Mononuclear cell (primary cell): ENCODE measurements around the gene SEZ6L. TPM values are rescaled to one million over a fixed set of nuclear protein-coding genes. Genes with fewer than 3 reads are reported as not detected.

Experiments
- H3K27me3 ChIP-seq: 2 replicates; pipeline ENCODE4 v1.6.0; 2011; ENCODE audit warnings: low read length, control low read depth; ENCODE audit not compliant: insufficient read depth
- H3K4me1 ChIP-seq: 2 replicates; pipeline ENCODE4 v1.5.1; 2011; ENCODE audit warnings: mild to moderate bottlenecking, low read length, control low read depth; ENCODE audit not compliant: insufficient read depth
- H3K4me3 ChIP-seq: 2 replicates; pipeline ENCODE4 v1.5.1; 2011; ENCODE audit warnings: mild to moderate bottlenecking, low read length, moderate library complexity
- H3K9me3 ChIP-seq: 2 replicates; pipeline ENCODE4 v1.5.1; 2011; ENCODE audit warnings: low read depth, mild to moderate bottlenecking, control low read depth, low read length
- total RNA-seq: library from RNA; depleted of rRNA; stranded (reverse); fragments of >200 nt; gene quantifications from one replicate; pipeline ENCODE4 v1.2.3, GENCODE V29; 2012

Gene SEZ6L
- total RNA-seq, 1 donor, result 0.84 TPM

DNA sequence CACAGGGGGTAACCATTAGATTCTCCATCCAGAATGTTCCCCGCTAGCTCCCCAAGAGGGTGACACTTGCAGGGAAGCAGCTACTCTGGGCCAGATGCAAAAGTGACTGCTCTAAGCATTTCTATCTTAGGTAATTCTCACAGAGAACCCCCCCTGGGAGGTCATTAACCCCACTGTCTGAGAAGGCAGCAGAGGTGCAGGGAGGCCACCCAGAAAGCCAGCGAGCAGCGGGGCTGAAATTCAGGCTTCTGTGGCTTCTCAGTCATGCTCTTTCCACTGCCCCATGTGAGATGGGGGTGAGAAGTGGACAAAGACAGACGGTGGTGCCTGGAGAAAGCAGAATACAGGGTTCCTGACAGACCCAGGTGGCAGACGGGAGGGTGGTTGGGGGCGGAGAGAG, 145.4 kb downstream of the SEZ6L start:
- no peak overlapping the region for H3K4me3 ChIP-seq
- no peaks in the 10 kb centered on the region for H3K27me3 ChIP-seq
- H3K9me3 ChIP-seq, result no peaks in the 10 kb centered on the region
- no peaks in the 10 kb centered on the region for H3K4me1 ChIP-seq

DNA sequence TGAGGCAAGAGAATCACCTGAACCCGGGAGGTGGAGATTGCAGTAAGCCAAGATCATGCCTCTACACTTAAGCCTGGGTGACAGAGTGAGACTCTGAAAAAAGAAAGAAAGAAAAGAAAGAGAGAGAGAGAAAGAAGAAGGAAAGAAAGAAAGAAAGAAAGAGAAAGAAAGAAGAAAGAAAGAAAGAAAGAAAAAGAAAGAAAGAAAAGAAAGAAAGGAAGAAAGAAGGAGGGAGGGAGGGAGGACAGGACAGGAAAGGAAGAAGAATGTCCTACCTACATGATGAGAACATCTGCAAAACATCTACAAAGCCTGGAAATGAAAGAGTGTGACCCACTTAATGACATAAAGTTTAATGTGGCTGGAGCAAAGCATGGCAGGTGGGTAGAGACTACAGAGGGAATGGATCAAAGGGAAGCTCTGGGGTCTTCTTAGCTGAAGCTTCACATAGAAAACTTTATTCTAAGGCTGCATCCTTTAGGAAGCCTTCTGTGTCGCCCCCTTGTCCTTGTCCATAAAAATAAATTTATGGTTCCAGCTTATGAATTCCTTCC, 147.5 kb downstream of the SEZ6L start:
- H3K4me3 ChIP-seq, result no peak overlapping the region
- no peaks in the 10 kb centered on the region for H3K4me1 ChIP-seq
- no peaks in the 10 kb centered on the region for H3K27me3 ChIP-seq
- no peaks in the 10 kb centered on the region for H3K9me3 ChIP-seq

DNA sequence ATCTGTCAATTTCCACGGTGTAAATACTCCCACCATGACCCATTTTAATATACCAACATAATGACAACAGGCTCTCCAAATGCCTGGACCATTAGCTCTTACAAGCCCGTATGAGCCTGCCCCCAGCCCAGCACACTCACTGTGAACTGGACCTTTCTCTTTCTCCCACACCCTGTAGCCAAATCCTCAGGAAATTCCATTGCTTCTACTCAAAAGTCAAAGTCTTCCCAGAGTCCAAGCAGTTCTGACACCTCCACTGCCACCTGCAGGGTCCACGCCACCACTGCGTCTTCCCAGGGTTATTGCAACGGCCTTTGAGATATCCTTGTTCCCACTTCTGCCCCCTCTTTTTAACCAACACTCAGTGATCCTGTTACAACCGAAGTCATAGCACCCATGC, 149.7 kb downstream of the SEZ6L start:
- Histone ChIP-seq H3K4me3 (no peak overlapping the region), H3K27me3 (no peaks in the 10 kb centered on the region), H3K4me1 (no peaks in the 10 kb centered on the region), H3K9me3 (no peaks in the 10 kb centered on the region)

DNA sequence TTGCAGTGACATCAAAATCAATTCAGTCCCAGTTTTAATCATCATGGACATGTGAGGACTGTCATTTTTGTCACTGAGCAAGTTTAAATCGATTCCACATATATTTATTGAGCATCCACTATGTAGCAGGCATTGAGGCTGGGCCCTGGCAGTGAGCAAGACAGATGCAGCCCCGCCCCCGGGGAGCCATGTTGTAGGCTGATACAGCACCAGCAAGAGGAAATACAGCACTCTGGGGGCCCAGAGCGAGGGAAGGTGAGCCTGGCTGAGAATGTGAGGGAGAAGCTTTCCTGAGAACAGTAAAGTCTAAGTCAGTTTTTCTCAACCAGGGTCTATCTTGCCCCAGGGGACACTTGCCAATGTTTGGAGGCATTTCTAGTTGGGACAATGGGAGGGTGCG, 151.2 kb downstream of the SEZ6L start:
- H3K4me1 ChIP-seq, result no peaks in the 10 kb centered on the region
- no peaks in the 10 kb centered on the region for H3K27me3 ChIP-seq
- no peak overlapping the region for H3K4me3 ChIP-seq
- H3K9me3 ChIP-seq, result no peaks in the 10 kb centered on the region

DNA sequence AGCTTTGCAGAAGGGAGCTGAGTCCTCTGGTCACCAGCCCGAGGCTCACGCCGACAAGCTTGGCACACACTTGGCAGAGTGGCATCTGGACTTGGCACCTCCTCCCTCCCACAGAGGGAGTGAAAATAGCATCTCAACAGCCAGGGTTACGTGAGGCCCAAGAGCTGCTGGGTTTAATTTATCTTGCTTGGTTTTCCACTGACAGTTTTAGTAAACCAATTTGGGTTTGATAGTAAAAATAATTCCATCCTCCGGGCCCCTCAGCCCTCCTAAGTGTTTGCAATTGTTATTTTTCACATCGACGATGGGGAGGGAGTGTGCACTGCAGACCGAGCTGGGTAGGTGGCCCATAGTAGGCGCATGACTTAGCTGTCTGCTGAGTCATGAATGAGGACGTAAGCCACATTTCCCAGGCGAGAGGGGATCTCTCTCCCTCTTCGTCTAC, 152.2 kb downstream of the SEZ6L start:
- Histone ChIP-seq H3K4me3 (no peak overlapping the region), H3K4me1 (no peaks in the 10 kb centered on the region), H3K9me3 (no peaks in the 10 kb centered on the region), H3K27me3 (no peaks in the 10 kb centered on the region)

DNA sequence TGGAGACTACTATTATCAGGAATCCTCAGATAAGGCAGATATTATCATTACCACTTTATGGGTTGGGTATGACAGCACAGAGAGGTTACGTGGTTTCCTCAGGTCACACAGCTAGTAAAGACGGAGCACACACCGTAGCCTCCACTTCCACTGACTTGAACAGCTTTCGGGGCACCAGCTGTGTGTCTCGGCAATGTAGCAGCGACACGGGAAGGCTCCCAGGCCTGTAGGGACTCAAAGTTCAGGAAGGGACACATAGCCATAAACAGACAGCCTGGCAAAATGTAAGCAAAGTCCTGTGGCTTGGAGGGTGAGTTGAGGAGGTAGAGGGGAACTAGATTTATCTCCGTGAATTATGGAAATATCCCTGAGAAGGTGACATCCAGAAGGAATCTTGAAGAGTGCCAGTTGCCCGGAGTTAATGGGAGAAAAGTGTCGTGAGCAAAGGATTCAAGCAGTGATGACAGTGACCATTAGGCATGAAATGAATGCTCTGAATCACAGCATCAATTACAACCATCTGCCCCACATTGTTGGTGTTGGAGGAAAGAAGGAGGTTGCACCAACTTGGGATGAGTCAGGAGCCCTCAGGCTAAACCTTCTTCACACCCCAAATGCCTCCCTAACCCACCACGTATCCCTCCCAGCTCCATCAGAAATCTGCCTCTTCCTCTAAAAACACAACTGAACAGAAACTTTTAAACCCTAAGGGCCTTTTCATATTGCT, 153.1 kb downstream of the SEZ6L start:
- no peaks in the 10 kb centered on the region for H3K27me3 ChIP-seq

DNA sequence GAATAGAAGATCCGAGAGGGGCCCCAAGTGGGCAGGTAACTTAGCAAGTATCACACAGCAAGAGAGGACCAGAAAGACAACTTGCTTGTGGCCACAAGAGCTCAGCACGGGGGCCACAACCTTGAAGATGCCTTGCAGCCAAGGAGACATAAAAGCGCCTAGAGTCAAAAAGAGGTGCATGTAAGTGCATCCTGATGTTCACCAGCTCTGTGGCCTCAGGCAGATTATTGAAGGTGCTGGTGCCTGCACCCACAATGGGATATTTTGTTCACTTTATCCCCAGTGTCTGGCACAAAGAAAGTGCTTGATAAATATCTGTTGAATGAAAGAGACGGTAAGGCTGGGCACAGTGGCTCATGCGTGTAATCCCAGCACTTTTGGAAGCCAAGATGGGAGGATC, 153.8 kb downstream of the SEZ6L start:
- H3K4me3 ChIP-seq, result no peak overlapping the region
- no peaks in the 10 kb centered on the region for H3K4me1 ChIP-seq
- no peaks in the 10 kb centered on the region for H3K27me3 ChIP-seq
- no peaks in the 10 kb centered on the region for H3K9me3 ChIP-seq

More for the DNA sequence above, 153.1 kb downstream of the SEZ6L start:
- Histone ChIP-seq H3K4me1 (no peaks in the 10 kb centered on the region), H3K9me3 (no peaks in the 10 kb centered on the region), H3K4me3 (no peak overlapping the region)

DNA sequence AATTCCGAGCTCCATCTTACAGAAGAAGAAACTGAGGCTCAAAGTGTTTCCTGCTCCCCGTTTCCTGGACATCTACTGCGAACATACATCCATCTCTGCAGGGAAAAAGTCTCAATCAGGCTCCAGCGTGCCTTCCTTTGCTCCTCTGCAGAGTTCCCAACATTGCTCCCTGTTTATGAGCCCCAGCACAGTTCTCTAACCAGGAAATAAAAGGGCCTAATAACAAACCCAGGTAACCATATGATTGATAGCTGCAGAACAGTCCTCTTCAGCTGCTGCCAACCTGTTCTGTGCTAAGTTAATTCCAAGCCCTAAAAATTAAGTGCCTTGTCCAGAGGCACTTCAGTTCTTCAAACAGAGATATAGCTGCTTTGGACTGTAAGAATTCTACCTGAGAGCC, 154.9 kb downstream of the SEZ6L start:
- no peaks in the 10 kb centered on the region for H3K27me3 ChIP-seq
- H3K4me1 ChIP-seq, result no peaks in the 10 kb centered on the region
- no peaks in the 10 kb centered on the region for H3K9me3 ChIP-seq
- no peak overlapping the region for H3K4me3 ChIP-seq

DNA sequence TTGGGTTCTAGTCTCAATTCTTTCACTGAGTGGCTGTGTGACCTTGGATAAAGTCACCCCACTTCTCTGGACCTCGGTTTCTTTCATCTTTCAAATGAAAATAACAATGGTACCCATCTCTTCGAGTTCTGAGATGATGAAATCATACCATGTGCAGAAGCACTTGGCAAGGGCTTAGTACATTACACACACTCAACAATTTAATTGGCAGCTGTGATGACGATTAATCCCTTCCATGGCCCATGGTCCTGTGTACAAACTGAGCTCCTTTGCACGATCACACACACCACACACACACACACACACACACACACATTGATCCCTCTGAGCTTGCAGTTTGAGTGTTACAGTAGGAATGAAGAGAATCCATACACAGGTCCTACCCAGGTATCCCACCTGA, 156.4 kb downstream of the SEZ6L start:
- H3K4me3 ChIP-seq, result no peak overlapping the region
- no peaks in the 10 kb centered on the region for H3K27me3 ChIP-seq
- no peaks in the 10 kb centered on the region for H3K9me3 ChIP-seq
- no peaks in the 10 kb centered on the region for H3K4me1 ChIP-seq

DNA sequence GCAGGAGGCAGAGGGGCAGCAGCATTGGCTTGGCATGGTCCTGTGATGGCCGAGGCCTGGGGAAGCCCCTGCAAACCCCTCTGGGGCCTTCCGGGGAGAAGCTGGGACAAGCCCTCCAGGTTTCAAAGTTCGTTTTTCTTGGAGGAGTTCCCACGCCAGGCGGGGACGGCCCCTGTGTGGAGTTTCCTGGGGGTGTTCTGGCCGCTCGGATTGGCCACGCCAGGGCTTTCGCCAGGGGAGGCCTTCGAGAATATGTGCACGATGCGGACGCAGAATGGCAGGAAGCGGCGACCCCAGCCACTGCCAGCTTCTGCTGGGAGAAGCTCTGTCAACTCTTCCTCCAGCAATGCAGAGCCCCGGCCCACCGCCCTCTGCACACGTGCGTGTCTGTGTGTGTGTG, 157.5 kb downstream of the SEZ6L start:
- no peaks in the 10 kb centered on the region for H3K9me3 ChIP-seq

DNA sequence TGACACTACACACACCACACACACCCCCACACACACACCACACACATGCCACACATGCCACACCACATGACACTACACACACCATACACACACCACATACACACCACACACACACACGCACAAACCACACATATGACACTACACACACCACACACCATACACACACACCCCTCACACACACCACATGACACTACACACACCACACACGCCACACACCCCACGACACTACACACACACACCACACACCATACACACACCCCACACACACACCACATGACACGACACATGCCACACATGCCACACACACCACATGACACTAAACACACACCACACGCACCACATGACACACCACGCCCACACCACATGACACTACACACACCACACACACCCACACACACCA, 158.0 kb downstream of the SEZ6L start:
- Histone ChIP-seq H3K4me1 (no peaks in the 10 kb centered on the region), H3K4me3 (no peak overlapping the region), H3K27me3 (no peaks in the 10 kb centered on the region), H3K9me3 (no peaks in the 10 kb centered on the region)

More for the DNA sequence above, 157.5 kb downstream of the SEZ6L start:
- H3K4me1 ChIP-seq, result no peaks in the 10 kb centered on the region
- no peak overlapping the region for H3K4me3 ChIP-seq
- H3K27me3 ChIP-seq, result no peaks in the 10 kb centered on the region

DNA sequence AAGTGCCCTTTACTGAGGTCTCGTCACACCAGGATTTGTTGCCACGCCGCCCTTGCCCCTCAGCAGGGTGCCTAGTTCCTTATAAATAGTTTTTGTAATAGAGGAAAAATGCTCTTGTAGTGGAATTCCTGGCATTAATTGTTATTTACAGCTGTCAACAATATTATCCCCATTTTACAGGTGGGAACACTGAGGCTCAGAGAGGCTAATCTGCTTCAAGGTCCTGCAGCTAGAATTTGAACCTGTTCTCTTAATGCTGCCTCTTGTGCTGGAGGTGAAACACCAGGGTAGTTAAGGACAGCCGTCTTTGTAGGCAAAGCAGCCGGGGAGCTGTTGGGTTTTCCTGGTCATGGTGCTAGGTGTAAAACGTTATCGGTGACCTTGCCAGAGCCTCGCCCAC, 159.0 kb downstream of the SEZ6L start:
- Histone ChIP-seq H3K4me1 (no peaks in the 10 kb centered on the region), H3K4me3 (no peak overlapping the region), H3K27me3 (no peaks in the 10 kb centered on the region), H3K9me3 (no peaks in the 10 kb centered on the region)

DNA sequence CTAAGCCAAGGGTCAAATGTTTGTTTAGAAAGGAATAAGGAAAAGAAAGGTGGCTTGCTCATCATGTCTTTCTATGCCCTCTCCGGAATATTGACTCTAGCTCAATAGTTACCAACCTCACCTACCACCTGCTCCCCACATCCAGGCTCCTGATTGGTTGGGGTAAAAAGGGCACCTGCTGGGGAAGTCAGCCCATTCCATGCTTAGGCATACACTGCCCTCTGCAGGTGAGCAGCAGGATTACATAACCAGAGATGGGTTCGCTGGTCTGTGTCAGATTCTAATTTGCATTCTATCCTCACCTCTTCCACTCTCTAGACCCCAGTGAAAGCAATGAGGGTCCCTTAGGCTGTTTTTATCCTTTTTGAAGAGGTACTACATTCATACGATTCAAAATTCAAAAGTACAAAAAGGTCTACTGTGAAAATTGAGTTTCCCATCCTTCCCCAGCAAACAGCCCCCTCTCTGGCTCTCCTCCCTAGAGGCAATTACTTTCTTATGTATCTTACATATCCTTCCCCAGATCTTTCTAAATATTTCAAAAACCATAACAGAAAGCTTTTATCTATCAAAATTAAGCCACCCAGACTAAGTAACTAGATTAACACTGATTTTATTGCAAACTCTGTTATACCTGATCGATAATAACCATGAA, 161.8 kb downstream of the SEZ6L start:
- Histone ChIP-seq H3K9me3 (no peaks in the 10 kb centered on the region), H3K4me1 (no peaks in the 10 kb centered on the region), H3K4me3 (no peak overlapping the region), H3K27me3 (no peaks in the 10 kb centered on the region)

DNA sequence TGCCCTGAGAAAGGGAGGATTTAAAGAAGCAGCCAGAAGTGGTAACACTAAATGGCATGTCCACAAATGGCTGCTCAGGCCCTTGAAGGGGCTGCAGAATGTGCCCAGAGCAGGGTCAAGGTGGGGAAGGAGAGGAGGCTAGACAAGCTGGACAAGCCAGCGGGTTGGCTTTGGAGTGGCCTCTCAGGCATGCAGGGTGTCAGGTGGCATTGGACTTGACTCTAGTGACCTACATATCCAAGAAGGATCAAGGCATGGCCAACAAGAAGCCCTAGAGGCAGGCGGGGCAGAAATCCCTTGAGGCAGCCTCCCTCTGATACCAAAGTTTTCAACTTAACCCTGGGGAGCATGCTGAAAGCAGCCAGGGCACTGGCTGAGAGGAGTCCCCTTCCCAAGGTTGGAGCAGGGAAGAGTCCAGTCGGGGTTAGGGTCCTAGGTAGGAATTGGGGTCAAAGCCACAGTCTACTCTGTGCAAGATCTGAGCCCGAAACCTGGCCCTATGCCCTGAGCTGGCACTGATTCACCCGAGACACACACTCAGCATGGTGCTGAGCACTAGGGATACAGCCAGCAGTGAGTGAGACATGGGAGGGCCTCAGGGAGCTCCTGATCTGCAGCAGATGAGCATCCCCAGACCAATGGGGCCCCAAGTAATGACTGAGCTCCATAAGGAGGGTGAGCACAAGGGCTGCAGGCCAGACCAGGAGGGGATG, 164.0 kb downstream of the SEZ6L start:
- H3K27me3 ChIP-seq, result no peaks in the 10 kb centered on the region
- H3K9me3 ChIP-seq, result no peaks in the 10 kb centered on the region
- H3K4me3 ChIP-seq, result no peak overlapping the region
- H3K4me1 ChIP-seq, result no peaks in the 10 kb centered on the region

DNA sequence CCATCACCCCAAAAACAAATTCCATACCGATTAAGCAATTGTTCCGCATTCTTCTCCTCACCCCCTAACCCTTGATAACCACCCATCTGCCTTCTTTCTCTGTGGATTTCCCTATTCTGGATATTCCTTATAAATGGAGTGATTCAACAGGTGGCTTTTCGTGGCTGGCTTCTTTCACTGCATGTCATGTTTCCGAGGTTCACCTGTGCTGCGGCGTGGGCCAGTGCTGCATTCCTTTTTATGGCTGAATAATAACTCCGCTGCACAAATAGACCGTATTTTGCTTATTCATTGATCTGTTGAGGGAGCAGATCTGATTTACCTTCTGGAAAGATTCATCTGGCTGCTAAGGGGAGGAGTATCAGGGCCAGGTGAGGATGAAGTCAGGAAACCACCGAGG, 165.0 kb downstream of the SEZ6L start:
- H3K4me1 ChIP-seq, result no peaks in the 10 kb centered on the region
- H3K9me3 ChIP-seq, result no peaks in the 10 kb centered on the region
- no peak overlapping the region for H3K4me3 ChIP-seq
- H3K27me3 ChIP-seq, result no peaks in the 10 kb centered on the region
